Uterus (tissue), 4 donors: ENCODE data around the gene KLK14. TPM values are rescaled to one million over a fixed set of nuclear protein-coding genes. Genes with fewer than 3 reads are reported as not detected.

ENCODE experiments used
- DNase-seq, 2 donors: peaks; one replicate each; pipeline ENCODE4 v3.0.0-alpha.2; 2019 to 2020
- H3K27ac ChIP-seq, 2 donors: fragments of 200-600 bp; sonication (generic); 1 replicate in 1 of 2; 2 replicates in 1 of 2; pipeline ENCODE4 v1.5.1; 2016 to 2018
- H3K27me3 ChIP-seq, 2 donors: fragments of 200-600 bp; sonication (generic); one replicate each; pipeline ENCODE4 v1.5.1; 2018 to 2019; ENCODE audit warnings: control low read depth in 1 of 2
- H3K36me3 ChIP-seq, 2 donors: fragments of 200-600 bp; sonication (generic); one replicate each; pipeline ENCODE4 v1.5.1; 2019; ENCODE audit warnings: control low read depth in 1 of 2
- H3K4me1 ChIP-seq, 2 donors: fragments of 200-600 bp; sonication (generic); one replicate each; pipeline ENCODE4 v1.5.1; 2018 to 2019; ENCODE audit warnings: control low read depth in 1 of 2
- H3K4me3 ChIP-seq, 2 donors: fragments of 200-600 bp; sonication (generic); 1 replicate in 1 of 2; 2 replicates in 1 of 2; pipeline ENCODE4 v1.5.1; 2018 to 2019; ENCODE audit warnings: mild to moderate bottlenecking in 1 of 2
- H3K9me3 ChIP-seq, 2 donors: fragments of 200-600 bp; sonication (generic); one replicate each; pipeline ENCODE4 v1.5.1; 2019; ENCODE audit warnings: control low read depth in 1 of 2
- POLR2A ChIP-seq, 2 donors: fragments of 450-650 bp; IDR thresholded peaks; one replicate each; pipeline ENCODE4 v1.6.1; 2016; ENCODE audit warnings: antibody characterized with exemption in 2 of 2, mild to moderate bottlenecking in 1 of 2, moderate library complexity in 1 of 2
- intact Hi-C: fragments of 100-400 bp; cut with DNase I; formaldehyde crosslinking; loops from one replicate; pipeline ENCODE4 v1.15.1; 2023; ENCODE audit warnings: low total_unique reads
- total RNA-seq, 4 donors: library from RNA; depleted of rRNA in 3 of 4; stranded (reverse); fragments of >200 nt in 3 of 4; gene quantifications; one replicate each; pipeline versions ENCODE4 v1.1.0 to v1.2.4, GENCODE V29; 2014 to 2023
- TF ChIP-seq, protein P1 (sequence below), 4 experiments: fragments of 200-600 bp in 2 of 4; fragments of 450-650 bp in 2 of 4; sonication (generic) in 2 of 4; IDR thresholded peaks; one replicate each; pipeline ENCODE4 v1.5.1; 2016 to 2019; ENCODE audit warnings: antibody characterized with exemption in 4 of 4, mild to moderate bottlenecking in 2 of 4, moderate library complexity in 1 of 4
- donor health status: DM: yes; HTN: yes; CAD: no.

KLK14 gene
- total RNA-seq, 4 donors from 2014 or later = 0.76 TPM; not detected in 3

DNA sequence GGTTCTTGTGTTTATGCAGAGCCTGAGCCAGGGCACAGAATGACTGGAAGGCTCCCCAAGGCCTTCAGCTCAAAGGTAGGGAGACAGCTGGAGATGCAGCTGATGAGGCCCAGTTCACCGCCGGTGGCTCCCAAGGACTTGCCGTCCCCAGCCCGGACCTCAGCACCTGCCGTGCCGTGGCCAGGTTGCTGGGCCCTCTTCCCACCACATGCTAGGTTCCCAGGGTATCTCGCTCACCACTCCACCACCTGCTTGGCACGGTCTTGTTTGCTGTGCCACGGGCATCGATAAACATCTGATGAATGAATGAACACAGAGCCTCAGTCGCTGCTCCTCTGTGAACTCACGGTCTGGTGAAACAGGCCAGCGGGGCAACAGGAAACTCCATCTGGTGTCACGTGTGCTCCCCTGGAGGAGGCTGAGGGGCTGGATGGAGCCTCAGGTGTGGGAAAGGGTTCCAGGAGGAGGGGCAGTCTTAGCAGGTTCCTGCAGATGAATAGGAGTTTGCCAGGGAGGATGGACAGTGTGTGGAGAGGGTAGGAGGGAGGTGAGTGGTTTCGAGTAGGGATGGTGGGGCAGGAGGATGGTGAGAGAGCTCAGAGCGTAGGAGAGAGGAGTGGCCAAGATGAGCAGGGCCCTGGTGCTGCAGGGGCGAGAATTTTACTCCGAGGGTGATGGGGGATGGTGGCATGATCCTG, 3.6 kb upstream of the KLK14 start:
- DNase-seq = no peak
- Histone ChIP-seq H3K9me3 (no peaks in the 10 kb centered on the region), H3K27me3 (no peaks in the 10 kb centered on the region), H3K4me1 (no peaks in the 10 kb centered on the region), H3K36me3 (no peaks in the 10 kb centered on the region), H3K27ac (no peak overlapping the region), H3K4me3 (no peak overlapping the region)
- TF ChIP-seq POLR2A (IDR thresholded peaks at IDR 0.05) = no peak
- TF ChIP-seq, protein P1, sequence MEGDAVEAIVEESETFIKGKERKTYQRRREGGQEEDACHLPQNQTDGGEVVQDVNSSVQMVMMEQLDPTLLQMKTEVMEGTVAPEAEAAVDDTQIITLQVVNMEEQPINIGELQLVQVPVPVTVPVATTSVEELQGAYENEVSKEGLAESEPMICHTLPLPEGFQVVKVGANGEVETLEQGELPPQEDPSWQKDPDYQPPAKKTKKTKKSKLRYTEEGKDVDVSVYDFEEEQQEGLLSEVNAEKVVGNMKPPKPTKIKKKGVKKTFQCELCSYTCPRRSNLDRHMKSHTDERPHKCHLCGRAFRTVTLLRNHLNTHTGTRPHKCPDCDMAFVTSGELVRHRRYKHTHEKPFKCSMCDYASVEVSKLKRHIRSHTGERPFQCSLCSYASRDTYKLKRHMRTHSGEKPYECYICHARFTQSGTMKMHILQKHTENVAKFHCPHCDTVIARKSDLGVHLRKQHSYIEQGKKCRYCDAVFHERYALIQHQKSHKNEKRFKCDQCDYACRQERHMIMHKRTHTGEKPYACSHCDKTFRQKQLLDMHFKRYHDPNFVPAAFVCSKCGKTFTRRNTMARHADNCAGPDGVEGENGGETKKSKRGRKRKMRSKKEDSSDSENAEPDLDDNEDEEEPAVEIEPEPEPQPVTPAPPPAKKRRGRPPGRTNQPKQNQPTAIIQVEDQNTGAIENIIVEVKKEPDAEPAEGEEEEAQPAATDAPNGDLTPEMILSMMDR (IDR thresholded peaks at IDR 0.05) = no peak
- intact Hi-C loops = no loop called here

DNA sequence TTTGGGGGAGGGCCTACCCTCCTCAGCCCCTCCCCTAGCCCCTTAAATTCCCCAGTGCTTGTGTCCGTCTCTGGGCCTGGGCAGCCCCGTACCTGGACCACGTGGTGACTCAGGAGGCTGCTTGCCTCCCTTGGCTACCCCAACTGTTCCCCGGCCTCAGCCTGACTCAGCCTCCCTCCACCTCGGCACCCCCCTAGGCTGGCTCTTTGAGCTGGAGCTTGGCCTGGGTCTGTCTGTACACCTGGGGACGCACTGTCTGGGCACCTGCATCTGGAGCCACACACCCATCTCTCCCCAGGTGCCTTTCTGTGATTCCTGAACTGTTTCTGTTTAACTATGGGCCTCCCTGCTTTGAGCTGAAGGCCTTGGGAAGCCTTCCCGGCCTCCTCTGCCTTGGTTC, 1.8 kb upstream of the KLK14 start:
- Histone ChIP-seq H3K27ac (no peak overlapping the region), H3K4me3 (no peak overlapping the region), H3K27me3 (no peaks in the 10 kb centered on the region), H3K36me3 (no peaks in the 10 kb centered on the region), H3K4me1 (no peaks in the 10 kb centered on the region), H3K9me3 (no peaks in the 10 kb centered on the region)
- TF ChIP-seq, protein P1 (IDR thresholded peaks at IDR 0.05) = no peak
- no peak for TF ChIP-seq POLR2A (IDR thresholded peaks at IDR 0.05)
- DNase-seq = no peak
- intact Hi-C loops = no loop called here

DNA sequence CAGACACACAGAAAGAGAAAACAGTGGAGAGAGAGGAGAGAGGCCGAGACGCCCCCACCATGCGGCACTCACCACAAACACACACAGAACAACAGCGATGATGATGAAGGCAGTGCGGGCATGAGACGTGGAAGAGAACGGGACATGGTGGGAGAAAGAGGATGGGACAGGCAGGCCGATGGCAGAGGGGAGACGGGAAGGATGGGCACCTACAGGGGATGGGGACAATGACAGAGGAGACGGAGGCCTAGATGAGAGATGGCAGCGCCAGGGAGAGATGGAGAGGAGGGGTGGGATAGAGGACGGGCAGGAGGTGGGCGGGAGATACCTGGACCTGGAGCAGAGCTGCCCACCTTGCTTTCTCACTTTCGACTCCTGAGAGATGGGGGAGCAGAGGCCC, 1.1 kb upstream of the KLK14 start:
- H3K4me3 ChIP-seq = no peak overlapping the region
- H3K36me3 ChIP-seq = no peaks in the 10 kb centered on the region
- TF ChIP-seq POLR2A (IDR thresholded peaks at IDR 0.05) = no peak
- TF ChIP-seq, protein P1 (IDR thresholded peaks at IDR 0.05) = no peak
- H3K27me3 ChIP-seq = no peaks in the 10 kb centered on the region
- no peak overlapping the region for H3K27ac ChIP-seq
- no peaks in the 10 kb centered on the region for H3K4me1 ChIP-seq
- no peaks in the 10 kb centered on the region for H3K9me3 ChIP-seq
- no peak for DNase-seq
- intact Hi-C loops = no loop called here

DNA sequence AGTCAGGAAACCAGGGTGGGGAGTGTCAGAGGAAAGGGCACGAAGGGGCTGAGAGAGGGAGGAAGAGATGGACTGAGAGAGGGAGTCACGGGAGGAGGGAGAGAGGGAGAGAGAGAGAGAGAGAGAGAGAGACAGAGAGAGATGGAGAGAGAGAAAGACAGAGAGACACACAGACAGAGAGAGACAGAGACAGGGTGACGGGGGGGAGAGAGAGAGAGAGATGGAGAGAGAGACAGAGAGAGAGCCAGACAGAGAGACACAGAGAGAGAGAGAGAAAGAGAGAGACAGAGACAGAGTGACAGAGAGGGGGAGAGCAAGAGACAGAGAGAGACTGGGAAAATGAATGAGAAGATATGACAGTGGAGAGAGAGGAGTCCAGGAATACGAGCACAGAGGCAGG, 494 bp upstream of the KLK14 start:
- Histone ChIP-seq H3K27me3 (no peaks in the 10 kb centered on the region), H3K9me3 (no peaks in the 10 kb centered on the region), H3K27ac (no peak overlapping the region), H3K36me3 (no peaks in the 10 kb centered on the region), H3K4me1 (no peaks in the 10 kb centered on the region), H3K4me3 (no peak overlapping the region)
- intact Hi-C loops = no loop called here
- no peak for DNase-seq
- no peak for TF ChIP-seq POLR2A (IDR thresholded peaks at IDR 0.05)
- TF ChIP-seq, protein P1 (IDR thresholded peaks at IDR 0.05) = no peak

DNA sequence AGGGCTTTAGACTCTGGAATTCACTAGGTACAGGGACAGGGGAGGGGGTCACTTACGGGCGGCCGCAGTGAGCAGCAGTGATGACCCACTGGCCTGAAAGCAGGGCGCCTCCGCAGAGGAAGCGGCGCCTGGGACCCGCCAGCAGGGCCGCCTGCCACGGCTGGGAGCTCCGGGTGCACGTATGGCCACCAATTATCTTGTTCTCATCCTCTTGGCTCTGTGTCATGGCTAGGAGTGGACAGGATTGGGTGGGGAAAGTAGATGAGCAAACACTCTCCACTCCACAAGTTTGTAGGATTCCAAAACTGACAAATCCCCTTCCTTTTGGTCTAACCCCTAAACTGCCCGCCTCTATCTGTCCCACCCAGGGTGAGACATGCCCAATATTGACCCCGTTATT, 1.2 kb downstream of the KLK14 start:
- intact Hi-C loops = no loop called here
- Histone ChIP-seq H3K36me3 (no peaks in the 10 kb centered on the region), H3K4me1 (no peaks in the 10 kb centered on the region), H3K4me3 (no peak overlapping the region), H3K27ac (no peak overlapping the region), H3K9me3 (no peaks in the 10 kb centered on the region), H3K27me3 (no peaks in the 10 kb centered on the region)
- no peak for DNase-seq
- no peak for TF ChIP-seq POLR2A (IDR thresholded peaks at IDR 0.05)
- TF ChIP-seq, protein P1 (IDR thresholded peaks at IDR 0.05) = no peak
